Glomerular visceral epithelial cell (primary cell): ENCODE measurements around the gene PYCARD.
"Not testable (repeated sequence)": the region's sequence is repeated elsewhere in the genome, so short reads cannot be mapped to it uniquely, and the experiment has no call there.

ENCODE experiments used
- DNase-seq: peaks from one replicate; pipeline ENCODE4 v3.0.0-alpha.2; 2016; ENCODE audit errors: extremely low spot score

The PYCARD gene

DNA sequence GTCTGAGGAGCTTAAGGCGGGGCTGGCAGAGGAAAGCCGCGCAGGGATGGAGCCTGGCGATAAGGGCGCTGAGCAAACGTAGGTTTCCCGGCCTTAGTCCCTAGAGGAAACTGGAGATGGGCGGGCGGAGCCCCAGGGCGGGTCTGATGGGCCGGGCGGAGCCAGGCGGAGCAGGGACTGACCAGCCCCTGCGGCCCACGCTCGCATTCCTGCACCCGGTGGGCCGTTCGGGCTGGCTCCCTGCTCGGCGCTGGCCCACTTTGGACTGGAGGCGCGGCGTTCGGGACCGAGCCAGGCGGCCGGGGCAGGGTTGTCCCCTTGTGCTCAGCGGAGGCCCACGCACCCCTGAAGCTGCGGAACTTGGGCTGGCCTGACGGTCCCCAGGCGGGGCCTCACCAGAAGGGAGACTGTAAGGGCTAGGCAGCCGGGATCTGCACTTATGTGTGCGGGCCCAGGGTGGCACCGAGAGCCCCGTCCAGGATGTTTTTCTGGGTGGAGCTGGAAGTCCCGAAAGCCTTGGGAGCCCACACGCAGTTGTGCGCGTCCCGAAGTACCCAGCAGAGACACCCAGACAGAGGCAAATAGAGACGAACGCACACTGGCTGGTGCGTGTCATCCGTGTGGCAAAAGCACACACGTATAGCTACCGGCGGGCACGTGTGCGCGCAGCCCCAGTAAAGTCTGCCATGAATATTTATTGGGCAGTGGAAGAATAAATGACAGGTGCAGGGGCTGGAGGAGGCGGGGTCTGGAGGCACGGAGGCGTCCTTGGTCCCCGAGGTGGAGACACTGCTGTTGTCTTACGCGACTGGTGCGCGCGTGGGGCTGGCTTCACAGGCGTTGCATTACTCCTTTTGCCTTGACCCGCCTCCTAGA lies 13.0 kb upstream of the PYCARD start:
- DNase-seq = peak; percentile 49

DNA sequence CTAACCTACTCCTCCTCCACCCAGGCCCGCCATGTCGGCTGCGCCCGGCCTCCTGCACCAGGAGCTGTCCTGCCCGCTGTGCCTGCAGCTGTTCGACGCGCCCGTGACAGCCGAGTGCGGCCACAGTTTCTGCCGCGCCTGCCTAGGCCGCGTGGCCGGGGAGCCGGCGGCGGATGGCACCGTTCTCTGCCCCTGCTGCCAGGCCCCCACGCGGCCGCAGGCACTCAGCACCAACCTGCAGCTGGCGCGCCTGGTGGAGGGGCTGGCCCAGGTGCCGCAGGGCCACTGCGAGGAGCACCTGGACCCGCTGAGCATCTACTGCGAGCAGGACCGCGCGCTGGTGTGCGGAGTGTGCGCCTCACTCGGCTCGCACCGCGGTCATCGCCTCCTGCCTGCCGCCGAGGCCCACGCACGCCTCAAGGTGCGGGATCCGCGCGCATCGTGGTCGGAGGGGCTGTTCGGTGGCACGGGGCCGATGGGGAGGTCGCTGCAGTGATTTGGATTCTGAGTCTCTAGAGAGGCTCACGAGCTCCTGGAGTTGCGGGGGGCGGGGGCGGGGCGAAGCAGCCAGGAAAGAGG lies 12.2 kb upstream of the PYCARD start:
- no peak for DNase-seq

DNA sequence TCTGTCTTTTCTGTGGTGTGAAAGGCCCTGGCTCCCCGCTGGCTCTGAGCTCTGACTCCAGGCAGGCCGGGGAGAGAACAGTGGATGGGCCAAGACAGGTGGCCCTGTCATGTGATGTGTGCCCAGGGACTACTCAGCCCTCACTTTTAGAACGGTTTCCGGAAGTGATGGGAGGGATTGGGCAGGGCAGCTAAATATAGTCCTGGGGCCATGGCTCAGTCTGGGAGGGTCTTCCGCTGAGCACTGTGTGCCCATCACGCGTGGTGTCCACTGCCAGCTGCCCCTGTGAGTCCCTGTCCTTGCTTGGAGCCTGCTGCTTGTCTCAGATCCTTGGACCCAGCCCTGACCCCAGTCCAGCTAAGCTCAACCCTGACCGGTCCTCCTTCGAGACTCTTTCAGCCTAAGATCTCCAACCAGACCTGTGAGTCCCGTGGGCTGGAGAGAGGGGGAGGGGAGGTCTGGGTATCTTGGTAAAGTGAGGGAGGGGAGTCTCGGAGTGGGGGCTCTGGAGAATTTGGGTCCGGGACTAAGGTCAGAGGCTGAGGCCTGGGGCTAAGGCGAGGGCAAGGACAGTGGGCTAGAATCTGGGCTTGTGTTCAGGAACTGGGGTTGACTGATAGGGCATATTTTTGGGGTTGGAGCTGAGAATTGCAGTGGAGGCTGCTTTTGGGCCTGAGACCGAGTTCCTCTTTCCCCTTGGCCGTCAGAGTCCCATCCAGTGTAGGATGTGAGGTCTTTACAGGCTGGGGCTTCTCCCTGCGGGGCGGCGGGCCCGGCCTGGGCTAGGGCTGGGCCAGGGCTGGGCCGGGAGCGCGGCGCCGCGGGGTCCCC lies 11.5 kb upstream of the PYCARD start, which contains the start of gene TRIM72:
TRIM72 (plus strand) TSS at position 243 of the 831 bp plus-strand sequence. CDS start 620 bp downstream, outside the sequence.
- no peak for DNase-seq

DNA sequence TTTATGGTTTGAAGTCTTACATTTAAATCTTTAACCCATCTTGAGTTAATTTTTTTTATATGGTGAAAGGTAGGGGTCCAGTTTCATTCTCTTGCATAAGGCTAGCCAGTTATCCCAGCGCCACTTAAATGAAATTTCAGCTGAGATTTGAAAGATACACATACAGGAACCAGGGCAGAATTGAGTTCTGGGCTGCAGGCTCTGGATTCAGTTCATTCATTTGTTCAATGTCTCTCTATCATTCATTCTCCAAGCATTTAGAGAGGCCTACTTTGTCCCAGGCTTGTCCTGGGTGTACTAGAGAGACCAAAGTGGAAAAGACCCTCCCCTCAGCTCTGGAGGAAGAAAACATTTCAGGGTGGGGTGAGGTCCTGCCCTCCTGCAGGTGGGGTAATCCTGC lies 10.8 kb upstream of the PYCARD start:
- no peak for DNase-seq

DNA sequence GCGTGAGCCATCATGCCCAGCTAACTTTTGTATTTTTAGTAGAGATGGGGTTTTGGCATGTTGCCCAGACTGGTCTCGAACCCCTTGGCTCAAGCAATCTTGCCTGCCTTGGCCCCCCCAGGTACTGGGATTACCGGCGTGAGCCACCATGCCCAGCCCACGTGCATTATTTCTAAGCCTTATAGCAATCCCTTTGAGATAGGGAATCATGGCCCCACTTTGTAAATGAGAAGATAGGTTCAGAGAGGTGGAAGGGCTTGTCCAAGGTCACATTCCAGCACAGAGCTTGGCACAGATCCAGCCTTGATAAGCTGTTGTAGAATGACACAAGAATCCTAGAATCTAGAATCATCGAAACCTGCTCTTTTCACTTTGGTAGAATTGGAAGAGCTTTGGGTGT lies 4.2 kb upstream of the PYCARD start:
- no peak for DNase-seq

DNA sequence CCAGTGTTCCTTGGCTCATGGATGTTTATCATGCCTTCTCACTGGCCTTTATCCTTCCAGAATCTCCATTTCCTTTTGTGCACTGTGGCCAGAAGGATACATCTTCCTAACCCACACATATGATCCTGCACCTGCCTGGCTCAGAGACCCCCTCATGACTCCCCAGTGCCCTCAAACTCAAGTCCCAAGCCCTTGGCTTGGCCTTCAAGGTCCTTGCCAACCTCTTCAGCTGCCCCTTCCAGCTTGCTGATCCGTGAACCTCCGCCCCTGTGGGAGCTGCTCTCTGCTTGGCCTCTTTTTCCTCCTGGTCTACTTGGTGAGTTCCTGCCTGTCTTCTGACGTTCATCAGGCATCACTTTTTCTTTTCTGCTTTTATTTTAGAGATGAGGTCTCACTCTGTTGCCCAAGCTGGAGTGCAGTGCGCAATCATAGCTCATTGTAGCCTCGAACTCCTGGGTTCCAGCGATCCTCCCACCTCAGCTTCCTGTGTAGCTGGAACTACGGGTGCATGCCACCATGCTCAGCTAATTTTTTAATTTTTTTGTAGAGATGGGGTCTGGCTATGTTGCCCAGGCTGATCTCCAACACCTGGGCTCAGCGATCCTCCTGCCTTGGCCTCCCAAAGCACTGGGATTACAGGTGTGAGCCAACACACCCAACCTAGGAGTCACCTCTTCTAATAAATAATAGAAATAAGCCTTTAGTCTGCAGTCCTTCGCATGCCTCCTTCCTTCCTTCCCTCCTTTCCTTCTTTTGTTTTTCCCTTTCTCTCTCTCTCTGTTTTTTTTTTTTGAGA lies 2.5 kb upstream of the PYCARD start:
- DNase-seq = no peak

DNA sequence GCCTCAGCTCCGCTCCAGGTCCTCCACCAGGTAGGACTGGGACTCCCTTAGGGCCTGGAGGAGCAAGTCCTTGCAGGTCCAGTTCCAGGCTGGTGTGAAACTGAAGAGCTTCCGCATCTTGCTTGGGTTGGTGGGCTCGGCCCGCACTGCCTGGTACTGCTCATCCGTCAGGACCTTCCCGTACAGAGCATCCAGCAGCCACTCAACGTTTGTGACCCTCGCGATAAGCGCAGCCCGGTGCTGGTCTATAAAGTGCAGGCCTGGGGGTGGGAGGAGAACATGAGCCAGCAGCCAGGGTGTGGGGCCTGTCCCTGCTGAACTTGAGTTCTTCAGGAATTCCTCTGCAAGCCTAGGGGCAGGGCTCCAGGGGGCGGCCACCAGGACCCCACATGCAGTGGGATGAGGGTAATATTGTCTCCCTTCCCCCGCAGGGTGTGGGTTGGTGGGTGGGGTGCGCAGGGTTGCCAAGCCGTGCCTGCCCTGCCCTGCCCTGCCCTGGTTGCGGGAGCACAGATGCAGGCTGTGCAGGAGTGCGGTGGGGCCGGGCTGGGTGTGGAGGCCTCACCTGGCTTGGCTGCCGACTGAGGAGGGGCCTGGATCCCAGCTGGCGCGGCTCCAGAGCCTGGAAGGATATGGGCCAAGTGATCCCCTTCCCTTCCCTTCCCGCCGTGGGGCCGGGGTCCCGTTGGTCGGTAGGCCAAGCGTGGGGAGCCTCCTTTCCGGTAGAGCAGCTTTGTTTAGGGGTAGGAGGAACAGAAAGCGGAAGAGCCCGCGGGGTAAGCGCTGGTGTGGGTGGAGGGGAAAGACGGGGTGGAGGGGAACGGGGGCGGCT lies 762 bp downstream of the PYCARD start:
- peak; percentile 25 for DNase-seq

DNA sequence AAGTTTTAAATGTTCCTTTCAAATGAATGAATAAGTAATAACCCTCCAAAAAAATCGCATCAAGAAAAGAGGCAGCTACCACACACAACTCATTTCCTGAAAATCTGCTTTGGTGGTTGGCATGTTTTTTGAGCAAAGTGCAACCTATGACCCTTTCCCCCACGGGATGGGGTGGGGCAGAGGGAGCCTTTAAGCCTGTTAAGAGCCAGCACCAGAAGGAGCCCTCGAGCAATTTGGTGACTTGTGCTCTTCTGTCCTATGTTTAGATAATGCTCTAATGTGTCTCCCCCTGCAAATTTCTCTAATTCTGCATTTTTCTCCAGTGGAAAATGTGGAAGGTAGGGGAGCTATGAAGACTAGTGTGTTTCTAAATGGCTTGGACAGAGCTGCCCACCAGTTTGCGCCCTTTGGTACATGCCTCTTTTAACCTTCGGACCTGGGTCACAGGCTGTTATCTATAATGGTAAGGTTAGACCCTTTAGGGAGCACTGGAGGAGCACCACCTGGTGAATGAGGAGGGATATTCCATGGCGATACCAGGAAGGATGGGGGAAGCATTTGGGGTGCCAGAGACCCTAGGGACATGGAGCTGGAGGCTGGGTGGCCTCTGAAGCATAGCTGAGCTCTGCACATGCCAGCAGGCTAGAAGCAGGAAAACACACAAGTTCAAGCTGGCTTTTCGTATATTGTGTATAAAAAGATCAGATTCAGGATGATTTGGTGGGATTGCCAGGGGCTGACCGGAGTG lies 1.6 kb downstream of the PYCARD start:
- no peak for DNase-seq

DNA sequence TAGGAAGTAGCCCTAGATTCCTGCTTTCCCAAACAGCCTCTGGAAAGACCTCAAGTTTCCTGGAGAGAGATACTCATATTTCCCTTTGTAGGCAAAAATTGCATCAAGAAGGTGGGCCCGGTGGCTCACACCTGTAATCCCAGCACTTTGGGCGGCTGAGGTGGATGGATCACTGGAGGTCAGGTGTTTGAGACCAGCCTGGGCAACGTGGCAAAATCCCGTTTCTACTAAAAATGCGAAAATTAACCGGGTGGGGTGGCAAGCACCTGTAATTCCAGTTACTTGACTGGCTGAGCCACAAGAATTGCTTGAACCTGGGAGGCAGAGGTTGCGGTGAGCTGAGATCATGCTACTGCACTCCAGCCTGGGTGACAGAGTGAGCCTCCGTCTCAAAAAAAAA lies 2.4 kb downstream of the PYCARD start:
- DNase-seq = not testable (repeated sequence)

DNA sequence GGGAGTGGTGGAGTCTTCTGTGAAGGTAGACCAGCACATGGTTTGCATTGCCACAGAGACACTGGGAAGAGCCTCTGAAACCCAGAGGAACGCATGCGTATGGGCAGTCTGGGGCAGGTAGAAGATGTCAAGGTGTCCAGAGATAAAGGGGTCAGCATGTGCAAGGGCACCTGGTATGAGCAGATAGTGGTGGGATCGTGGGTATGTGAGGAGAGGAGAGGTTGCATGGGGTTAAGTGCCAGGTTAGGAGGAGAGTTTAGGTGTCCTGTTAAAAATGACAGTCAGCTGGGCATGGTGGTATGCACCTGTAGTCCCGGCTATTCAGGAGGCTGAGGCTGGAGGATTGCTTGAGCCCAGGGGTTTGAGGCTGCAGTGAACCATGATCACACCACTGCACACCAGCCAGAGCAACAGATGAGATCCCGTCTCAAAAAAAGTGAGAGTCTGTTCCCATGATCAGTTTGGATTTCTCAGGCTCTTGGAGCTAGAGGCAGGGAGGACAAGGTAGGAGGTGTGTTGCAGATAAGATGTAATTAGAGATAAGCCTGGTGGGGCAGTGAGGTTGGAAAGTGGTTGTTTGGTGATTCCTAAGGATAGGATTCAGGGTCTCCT lies 3.0 kb downstream of the PYCARD start:
- no peak for DNase-seq

DNA sequence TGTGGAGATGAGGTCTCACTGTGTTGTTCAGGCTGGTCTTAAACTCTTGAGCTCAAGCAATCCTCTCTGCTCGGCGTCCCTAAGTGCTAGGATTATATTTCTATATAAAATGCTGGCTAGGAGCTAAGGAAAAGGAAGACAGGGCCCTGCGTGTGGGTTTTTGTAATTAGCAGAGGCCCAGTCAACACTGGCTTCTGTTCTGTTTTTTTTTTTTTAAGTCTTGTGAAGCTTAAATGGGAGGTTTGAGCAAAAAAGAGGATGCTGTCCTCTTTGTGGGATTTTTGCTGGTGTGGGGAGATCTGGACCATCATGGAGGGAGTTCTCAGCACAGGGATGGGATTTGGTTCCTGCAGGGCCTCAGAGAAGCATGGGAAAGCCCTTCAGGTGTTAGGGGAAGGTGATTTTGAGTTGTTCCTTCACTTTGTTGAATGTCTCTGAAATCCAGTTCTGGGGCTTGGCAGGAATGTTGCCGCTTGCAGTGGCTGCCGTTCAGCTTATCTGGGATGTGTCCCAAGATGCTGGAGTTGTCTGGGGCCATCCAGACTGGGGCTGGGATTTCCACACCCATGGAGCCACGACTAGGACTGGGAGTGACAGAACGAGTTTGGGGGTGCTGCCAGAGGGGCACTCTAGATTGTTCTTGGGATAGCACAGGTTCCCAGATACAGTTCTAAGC lies 4.2 kb downstream of the PYCARD start:
- DNase-seq = no peak

DNA sequence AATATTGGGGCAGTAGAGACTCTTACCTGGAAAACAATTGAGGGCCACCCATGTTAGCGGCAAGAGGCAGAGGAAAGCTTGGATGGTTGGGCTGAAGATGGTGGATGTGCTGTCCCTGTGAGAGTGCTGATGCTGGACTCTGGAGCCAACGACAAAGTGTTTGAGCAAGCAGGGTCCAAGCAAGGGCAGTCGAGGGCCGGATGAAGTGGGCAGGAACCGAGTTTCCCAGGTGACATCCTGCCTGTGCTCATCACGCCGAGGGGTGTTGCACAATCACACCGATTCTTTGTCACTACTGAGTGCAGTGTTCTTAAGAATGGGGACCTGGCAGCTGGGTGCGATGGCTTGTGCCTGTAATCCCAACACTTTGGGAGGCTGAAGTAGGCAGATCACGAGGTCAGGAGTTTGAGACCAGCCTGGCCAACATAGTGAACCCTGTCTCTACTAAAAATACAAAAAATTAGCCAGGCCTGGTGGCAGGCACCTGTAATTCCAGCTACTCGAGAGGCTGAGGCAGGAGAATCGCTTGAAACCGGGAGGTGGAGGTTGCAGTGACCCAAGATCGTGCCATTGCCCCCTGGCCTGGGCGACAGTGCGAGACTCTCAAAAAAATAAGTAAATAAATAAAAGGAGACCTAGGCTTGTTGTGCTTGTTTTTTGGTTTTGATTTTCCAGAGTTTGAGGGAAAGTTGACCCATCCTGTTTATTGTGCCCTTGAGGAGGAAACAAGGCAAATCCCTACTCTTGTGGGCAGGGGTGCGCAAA lies 6.1 kb downstream of the PYCARD start:
- no peak for DNase-seq

DNA sequence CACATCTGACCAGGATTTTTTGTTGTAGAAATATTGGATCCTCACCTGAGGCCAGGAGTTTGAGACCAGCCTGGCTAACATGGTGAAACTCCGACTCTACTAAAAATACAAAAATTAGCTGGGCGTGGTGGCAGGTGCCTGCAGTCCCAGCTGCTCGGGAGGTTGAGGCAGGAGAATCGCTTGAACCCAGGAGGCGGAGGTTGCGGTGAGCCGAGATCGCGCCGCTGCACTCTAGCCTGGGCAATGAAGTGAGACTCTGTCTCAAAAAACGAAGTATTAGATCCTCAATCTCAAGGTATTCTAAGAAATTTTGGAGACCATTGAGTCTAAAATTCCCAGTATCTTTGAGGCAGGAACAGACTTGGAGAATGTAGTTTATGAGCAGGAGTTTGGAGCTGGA lies 6.7 kb downstream of the PYCARD start:
- DNase-seq = not testable (repeated sequence)

DNA sequence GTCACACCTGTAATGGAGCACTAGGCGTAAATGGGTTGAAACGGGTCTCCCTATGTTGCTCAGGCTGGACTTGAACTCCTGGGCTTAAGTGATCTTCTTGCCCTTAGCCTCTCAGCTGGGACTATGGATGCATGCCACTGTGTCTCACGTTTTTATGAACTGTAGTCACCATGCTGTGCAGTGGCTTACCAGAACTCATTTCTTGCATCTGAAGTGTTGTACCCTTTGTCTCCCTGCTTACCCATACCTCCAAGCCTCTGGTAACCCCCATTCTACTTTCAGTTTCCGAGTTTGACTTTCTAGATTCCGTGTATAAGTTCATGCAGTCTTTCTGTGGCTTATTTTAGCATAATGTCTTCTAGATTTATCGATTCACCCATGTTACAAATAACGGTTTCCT lies 7.7 kb downstream of the PYCARD start:
- DNase-seq = no peak

DNA sequence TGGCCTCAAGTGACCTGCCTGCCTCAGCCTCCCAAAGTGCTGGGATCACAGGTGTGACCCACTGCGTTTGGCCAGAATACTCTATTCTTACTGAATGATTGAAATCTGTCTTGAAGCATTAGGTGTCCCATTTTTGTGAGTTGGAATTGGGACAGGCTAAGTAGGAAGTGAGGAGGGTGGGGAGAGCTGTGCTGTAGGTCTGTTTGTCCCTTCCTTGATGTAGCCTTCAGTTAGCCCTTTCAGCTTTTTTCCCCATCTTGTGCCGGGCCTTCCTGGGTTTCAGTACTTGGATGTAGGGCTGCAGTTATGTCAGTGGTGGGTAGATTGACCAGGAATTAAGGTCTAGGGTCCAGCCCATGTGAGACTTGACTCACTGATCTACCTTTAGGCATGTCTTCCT lies 8.7 kb downstream of the PYCARD start:
- DNase-seq = no peak

DNA sequence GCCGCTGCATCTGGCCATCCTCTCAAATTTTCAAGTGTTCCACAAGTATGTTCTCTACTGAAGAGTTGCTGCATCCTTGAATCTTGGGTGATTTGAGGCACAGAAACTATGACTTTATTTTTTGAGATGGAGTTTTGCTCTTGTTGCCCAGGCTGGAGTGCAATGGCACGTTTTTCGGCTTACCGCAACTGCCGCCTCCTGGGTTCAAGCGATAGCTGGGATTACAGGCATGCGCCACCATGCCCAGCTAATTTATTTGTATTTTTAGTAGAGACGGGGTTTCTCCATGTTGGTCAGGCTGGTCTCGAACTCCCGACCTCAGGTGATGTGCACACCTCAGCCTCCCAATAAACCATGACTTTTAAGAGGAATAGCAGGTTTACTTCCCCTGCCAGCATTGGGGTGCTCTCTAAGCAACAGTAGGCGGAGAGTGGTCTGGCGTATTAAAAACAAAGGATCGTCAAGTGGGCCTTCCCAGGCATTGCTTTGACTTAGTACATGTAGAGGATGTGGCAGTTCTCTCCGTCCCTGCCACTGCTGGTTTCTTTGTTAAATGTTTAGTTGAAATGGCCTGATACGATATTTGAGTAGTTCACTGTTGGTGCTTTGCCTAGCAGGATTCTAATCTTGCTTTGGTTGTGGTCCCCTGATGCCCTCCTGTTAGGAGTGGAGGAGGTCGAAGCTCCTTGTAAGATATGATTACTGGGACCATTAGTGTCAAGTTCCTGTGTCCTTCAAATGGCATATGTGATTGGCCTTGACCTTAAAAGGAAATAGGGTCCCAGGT lies 9.5 kb downstream of the PYCARD start:
- no peak for DNase-seq

DNA sequence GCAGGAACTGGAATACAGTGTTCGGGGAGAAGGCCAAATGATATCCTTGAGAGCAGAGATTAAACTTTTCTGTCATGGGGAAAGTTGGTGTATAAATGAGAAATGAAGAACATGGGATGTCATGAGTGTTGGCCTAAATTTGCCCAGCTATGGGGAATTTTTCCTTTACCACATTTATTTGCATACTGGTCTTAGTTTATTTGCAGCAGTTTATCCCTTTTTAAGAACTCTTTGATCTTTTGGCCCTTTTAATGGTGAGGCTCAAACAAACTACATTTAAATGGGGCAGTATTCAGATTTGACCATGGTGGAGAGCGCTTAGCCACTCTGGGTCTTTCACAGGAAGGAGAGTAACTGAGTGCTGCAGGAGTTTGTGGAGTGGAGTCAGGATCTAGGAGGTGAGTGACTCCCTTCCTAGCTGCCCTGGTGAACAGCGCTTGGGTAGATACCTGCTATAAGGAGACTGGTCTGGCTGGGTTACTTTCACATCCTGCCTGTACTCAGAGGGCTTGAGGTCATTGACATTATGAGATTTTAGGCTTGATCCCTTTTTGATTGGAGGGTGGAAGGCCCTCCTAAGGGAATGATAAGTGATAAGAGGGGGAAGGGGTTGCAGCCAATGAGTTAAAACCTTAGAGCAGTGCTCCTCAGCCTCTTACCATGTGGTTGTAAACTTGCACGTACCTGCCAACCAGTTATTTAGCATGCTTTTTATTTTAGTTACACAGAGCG lies 10.7 kb downstream of the PYCARD start:
- DNase-seq = no peak
